DMS153 treated with DMSO at 0.1 percent for 48 hours (cell line): ENCODE results near the gene TBC1D22A.

Source experiments
- DNase-seq: peaks from one replicate; lab custom pipeline; 2025; ENCODE audit not compliant: unreplicated experiment; lab: John Stamatoyannopoulos, UW

The TBC1D22A gene

DNA sequence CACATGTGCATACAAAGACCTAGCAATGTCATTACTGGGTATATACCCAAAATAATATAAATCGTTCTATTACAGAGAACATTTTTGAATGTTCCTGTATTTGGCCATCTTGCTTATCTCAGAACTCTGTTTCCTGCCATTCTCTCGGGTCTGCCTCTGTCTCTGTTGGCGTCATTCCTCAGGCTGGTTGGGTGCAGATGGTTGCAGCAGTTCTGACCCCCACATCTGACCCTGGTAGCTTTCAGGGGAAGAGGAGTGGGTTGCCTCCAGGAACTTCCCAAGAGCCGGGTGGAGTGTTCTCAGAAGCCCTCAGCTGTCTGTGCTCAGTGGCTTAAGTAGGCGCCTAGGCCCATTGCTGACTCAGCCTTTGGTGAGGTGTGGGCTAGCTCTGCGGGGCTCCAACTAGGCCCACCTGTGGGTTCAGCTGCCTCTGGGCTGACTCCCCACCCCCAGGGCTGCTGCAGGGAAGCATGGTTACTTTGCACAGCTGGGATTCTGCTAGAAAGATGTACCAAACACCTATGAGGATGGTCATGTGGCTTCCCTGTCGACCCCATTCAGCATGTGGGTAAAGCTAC lies 114.0 kb downstream of the TBC1D22A start:
- no peak for DNase-seq

DNA sequence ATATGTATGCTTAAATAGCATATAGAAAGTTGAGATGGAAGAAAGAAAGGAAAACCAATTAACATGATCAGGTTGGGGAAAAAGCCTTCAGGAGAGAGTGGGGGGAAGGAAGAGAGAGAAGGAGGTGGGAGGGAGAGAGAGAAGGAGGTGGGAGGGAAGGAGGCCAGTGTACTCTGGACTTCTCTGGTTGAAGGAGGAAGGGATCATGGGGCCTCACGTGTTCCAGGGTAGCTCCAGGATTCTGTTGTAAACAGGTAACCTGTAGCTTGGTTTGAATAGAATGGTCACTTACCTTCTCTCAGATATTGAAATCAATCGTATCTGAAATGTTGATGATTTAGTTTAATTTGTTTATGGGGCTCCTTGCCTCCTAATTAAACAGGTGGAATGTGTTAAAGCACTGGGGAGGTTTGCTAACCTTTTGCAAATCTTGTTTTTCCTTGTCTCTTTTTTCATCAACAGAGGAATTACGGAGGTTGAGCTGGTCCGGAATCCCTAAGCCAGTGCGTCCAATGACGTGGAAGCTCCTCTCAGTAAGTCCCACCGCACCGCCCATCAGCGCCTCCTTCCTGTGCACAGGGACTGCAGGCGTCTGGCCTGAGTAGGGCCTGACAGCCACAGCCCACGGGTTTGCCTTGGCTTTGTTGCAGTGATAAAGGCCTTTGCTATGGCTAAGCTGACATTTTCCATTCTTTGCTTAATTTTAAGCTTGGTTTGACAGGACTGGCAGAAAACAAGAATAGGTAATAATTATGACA lies 115.9 kb downstream of the TBC1D22A start:
- no peak for DNase-seq

DNA sequence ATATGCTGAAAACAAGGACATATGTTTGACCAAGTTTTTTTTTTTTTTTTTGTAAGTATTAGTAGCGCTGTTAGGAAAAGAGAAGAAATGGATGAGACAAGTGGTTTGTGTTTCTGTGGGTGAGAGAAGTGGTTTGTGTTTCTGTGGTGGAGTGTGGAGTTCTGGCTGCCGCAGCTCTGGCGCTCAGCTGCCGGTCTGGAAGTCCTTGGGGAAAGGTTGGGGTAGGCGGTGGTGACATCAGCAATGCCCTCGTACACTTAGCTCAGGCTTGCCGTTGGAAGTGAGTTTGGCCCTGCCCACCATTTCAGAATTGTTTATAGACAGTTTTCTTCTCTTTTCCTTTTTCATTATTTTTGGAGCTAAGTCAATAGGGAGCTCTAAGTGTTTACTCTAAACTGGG lies 116.6 kb downstream of the TBC1D22A start:
- DNase-seq: no peak

DNA sequence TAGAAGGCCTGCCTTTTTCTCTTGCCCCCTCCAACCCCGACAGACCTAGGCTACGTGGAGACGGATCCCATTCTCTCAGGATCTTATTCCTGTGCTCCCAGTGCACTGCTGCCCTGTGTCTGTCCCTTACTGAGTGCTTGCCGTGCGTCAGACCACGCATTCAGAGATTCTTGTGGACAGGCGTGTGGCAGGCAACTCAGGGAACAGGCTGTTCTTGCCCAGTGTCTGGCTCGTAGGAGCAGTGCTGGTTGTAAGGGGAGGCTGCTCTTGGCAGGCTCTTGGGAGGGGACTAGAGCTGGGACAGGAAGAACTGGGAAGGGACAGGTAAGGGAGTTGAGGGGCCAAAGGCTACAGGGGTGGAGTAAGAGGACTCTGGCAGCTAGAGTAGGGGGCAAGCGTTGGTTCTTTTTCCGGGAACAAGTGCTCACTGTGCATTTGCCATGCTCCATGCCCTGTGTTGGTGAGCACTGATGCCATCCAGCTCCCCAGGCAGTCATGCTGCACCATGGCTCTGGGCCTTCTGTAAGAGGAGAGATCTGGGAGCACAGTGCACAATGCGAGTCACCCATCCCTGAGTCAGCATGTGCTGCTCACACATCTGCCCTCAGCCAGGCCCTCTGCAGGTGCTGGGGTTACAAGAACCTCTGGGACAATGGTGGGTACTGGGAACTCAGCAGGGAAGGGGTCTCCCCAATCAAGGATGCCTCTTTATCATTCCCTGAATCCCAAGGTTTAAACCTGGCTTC lies 119.1 kb downstream of the TBC1D22A start:
- DNase-seq: no peak

DNA sequence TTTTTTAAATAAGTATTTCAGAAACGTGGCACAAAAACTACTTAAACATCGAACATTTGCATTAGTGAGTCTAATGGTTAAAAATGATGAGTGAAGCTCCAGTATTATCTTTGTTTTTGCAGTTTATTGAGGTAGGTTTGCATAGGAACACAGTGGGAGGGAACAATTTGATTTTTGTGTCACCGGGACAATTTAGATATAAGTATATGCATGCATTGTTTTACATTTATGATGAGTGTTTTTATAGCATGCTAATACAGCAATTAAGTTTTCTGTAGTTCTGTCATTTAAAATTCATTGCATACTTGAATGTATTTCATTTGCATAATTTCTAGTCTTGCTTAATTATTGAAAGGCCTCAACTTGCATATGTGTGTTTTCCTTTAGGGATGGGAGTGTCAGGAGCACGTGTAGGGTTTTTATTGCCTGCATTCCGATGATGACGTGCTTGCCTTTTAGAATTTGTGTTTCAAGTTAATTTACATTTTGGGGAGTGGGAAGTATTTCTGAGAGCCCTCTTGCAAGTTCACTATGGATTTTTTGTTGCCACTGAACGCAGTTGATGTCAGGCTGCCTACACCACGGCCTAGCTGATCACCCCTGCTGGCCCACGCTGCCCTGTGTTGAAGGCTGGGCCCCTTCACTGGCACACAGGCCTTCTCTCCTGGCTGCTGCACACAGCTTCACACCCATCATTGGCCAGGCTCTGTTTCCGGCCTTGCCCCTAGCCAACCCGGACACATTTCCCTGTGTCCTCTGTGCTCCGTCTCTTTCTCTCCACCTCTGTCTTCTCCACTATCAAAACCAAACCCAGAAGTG lies 120.9 kb downstream of the TBC1D22A start:
- DNase-seq: no peak

DNA sequence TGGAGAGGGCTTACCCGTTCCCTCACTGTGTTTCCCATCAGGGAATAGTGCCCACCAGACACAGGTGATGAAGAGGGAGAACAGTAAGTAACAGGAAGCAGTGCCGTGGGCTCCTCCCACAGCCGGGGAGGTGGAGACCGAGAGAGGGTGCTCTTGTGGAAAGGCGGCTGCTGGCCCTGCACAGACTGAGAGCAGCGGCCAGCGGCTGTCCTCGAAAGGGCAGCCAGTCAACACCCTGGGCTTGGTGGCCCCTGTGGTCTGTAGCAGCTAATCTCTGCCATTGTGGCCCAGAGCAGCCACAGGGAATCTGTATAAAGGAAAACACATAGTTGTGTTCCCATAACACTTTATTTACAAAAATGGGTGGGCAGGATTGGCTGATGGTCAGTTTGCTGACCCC lies 121.9 kb downstream of the TBC1D22A start:
- DNase-seq: no peak

DNA sequence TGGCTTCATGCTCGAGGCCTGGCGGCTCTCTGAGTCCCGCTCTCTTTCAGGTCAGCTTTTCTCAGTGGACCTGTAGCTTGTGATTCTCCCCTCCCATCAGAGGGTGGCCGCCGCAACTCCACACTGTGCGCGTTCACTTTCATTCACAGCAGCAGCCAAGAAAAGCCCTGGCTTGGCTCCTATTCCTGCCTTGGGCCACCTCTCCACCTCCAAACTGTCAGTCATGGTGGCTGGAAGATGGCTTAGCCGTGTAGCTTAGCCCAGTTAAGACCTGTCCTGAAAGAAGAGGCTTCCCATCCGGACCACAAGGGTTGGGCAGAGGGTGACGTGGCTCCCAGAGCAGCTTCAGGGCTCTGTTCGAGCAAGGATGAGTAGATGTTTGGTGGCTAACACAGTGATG lies 125.5 kb downstream of the TBC1D22A start:
- DNase-seq: no peak

DNA sequence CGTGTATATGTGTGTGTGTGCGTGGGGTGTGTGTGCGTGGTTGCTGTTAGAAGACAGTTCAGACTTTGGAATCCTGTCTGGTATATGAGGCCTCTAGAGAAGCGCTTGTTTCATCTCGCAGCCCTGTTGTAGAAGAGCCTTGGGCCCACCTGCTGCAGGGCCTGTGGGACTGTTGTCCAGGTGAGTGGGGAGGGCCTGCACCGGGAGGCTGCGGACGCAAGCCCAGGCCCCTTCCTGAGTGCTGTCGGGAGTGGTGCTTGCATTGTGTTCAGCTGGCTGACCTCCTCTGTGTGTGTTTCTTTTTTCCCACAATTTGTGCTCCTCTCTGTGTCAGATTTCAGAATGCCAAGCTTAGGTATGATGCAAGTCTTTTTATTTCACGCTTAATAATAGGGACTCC lies 128.4 kb downstream of the TBC1D22A start:
- no peak for DNase-seq

DNA sequence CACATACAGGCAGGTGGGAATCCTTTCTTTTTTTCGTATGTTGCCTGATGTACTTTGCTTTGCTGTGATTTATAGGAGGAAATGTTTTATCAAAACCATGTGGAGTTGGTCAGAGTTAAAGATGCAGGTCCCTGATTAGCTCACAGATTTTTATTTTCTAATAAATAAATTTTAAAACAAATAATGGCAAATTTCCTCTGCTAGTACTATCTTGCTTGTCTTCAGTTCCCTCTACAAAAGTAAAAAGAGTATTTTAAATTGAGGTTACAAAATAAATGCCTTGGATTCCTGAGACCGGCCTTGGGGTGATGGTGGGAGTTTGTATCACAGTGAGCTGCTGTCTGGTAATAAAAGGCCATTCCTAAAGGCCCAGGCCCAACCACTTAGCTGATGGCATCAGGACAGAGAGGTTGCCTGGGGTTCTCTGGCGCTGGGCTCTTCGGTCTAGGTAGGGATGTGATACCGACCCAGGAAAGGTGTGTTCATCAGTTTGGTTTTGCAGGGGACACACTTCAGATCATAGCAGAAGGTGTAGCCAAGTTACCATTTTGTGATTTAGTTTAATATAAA lies 129.0 kb downstream of the TBC1D22A start:
- DNase-seq: no peak

DNA sequence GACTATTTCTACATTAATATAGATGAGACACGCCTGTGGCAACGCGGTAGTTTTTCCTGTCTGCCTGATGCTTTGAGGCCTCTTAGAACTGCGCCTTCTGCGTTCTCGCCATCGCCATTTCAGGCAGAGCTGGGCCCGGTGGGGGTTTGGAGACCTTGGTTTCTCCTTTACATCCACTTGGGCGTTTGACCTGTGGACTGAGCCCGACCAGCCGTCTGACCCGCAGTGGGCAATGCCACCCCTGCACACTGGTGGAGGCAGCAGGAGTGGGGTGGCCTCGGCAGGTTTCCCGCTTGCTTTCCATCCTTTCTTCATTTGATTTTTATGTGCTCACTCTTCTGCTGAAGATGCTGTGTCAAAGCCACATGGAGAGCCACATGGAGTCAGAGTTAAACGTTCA lies 130.4 kb downstream of the TBC1D22A start:
- no peak for DNase-seq

DNA sequence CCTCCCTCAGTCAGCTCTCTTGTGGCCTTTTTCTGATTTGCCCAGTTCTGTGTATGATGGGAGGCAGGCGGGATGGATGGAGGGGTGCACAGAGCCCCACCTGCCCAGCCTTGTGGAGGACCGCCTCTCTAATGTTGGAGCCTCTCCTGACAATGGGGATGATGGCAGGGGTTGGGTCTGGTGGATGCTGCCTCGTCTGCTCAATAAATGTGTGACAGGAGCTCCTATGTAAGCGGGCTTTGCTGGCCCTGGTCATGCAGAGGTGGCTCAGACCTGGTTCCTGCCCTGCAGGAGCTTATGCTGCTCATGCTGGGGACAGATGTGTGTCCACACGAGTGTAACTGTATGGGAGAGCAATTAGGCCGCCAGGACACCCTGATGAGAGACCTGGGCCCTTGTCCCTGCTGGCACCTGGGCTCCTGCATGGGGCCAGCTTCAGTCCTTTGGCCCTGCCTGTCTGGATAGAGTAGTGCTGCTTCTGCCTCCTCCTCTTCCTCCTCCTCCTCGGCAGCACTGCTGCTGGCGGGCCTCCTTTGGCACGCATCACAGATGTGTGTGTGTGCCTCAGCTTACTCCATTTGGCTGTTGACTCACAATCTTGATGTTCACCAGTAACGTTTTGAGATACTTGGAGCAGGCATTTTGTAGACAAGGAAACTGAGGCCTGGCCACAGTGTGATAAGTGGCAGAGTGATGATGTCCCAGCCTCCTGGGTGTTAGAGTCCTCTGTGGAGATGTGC lies 131.0 kb downstream of the TBC1D22A start:
- no peak for DNase-seq

DNA sequence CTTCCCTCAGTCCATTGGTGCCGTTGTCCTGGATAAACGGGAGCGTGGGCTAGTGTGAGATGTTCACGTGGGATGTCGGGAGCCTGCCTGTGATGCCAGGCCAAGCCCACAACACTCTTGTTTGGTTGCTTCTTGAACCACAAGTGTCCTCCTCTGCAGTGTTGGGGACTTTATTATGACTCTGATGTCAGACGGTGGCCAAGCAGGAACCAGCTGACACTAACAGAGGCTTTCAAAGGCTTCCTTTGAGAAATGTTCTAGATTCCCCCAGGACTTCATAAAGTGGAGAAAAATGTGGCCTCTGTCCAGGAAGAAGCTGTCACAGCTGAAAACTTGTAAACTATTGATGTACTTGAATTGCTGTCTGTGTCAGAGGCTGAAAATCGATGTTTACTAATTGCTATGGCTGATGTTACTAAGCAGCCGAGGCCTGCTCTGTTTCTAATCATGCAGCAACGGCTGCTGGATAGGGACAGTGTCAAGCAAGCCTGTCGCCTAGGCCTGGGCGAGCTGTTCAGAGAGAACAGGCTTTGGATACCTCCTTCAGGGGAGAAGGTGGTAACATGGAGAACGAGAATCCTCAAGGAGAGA lies 131.7 kb downstream of the TBC1D22A start:
- no peak for DNase-seq

DNA sequence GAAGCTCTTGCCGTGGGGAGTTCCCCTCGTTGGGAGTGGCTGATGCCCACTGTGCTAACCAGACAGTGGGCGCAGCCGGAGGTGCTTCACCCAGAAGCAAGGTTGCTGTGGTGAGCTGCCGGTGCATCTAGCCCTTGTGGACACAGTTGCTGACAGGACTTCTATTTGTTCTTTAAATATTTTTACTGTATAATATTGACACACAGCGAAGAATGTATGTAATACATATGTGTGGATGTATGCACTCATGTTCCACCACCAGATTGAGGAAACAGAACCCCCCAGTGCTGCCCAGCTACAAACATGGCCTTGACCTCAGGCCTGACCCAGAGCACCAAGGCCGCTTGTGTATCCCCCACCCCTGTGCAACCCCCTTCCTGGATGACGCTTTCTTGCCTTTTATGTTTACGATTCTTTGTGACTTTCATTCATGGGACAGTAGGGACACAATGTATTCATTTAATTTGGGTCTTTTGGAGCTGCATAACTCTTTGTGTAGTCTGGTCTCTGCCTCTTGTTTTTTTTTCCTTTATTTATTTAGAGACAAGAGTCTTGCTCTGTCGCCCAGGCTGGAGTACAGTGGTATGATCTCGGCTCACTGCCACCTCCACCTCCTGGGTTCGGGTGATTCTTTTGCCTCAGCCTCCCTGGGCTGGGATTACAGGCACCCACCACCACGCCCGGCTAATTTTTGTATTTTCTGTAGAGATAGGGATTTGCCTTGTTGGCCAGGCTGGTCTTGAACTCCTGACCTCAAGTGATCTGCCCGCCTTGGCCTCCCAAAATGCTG lies 132.6 kb downstream of the TBC1D22A start:
- DNase-seq: no peak

DNA sequence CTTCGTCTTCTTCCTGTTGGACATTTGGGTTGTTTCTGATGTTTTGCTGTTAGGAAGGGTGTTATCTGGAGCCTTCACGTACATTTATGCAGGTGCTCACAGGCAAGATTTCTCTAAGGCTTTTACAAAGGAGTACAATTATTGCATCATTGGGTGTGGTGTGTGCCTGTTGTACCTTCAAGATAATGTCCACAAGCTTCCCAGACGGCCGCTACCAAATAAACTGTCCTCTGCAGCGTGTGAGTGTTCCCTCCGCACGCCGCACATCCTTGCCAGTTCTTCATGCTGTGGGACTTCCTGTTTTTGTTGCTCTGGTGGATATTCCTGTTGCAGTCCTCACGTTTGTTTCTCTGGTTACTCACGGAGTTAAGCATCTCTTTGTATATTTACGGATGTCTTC lies 133.3 kb downstream of the TBC1D22A start:
- no peak for DNase-seq

DNA sequence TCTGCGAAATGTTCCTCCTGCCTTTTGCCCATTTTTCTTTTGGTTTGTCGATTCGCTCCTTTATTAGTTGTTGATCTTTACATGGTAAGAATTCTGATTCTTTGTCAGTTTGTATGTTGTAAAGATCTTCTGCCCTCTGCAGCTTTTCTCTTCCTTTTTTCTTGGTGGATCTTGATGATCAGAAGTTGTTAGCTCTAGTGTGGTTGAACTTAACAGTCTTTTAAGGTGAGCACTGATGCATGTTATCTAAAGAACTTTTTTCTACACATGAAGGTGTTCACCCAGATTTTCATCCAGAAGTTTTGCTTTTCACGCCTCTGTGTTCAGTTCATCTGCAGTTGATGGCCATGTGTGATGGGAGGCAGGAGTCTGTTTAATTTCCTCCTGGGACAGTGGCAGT lies 133.7 kb downstream of the TBC1D22A start:
- DNase-seq: no peak

DNA sequence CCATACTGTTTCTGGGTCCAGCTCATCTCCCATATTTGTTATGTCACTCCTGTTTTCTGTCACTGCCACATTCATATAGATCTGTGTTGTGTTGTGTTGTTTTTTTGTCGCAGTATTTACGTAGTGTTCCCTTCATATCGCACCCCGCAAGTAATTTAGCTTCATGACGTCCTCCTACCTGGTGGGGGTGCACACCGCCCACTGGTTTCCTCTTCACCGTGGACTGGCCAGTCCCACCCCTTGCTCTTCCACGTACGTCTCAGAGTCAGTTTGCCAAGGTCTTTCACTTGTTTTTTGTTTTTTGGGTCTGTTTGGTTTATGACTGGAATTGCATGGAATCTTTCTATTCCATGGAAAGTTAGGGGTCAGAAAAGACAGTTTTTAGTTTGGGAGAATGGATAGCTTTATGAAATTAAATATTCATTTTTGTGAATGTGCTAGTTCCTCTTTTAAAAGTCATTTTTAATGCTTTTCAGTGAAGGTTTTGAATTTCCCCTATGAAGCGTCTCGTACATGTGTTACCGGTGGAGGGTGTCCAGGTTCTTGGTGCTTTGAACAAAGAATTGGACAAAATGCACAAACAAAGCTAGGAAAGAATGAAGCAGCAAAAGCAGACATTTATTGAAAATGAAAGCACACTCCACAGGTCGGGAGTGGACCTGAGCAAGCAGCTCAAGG lies 134.3 kb downstream of the TBC1D22A start:
- no peak for DNase-seq

DNA sequence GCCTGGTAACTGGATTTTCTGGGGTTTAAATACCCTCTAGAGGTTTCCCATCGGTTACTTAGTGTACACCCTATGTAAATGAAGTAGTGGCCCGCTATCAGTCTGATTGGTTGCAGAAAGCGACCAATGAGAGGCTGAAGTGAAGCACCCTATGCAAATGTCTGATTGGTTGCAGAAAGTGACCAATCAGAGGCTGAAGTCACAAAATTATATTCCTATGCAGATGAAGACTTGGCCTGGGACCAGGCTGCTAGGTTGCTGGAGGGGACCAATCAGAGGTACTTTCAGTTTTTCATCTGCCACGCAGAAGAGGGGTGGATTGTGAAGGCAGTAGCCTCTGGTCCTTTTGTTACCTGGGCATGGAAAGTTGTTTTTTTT lies 134.8 kb downstream of the TBC1D22A start:
- DNase-seq: no peak

DNA sequence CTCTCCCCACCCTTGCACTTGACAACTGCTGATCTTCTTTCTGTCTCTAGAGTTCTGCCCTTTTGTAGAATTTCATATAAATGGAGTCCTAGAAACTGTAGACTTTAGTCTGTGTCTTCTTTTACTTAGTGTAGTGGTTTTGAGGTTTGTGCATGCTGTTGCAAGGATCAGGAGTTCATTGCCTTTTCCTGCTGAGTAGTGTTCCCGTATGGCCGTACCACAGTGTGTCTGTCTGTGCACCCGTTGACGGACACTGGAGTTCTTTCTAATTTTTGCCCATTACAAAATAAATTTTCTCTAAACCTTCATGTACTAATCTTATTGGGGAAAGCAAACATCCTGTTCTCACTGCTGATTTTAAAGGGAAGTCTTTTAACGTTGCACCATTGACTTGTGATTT lies 138.1 kb downstream of the TBC1D22A start:
- DNase-seq: no peak

DNA sequence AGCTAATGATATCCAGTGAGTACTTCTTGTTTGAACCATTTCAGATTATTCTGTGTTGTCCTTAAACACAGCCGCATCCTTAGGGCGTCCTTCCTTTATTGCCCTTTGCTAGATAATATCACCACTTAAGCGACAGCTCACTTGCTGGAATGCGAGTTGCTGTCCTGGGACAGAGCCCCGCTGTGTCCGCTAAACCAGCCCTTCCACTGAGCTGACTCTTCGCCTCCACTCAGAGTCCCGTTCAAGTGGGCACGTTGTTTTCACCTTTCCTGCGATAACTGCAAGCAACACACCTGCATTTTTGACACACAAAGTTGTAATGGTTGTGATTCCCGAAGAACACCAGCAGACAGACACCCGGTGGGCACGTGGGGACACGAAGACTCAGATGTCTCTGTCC lies 140.0 kb downstream of the TBC1D22A start:
- no peak for DNase-seq
